ENCODE measurements around the gene FLNC. TPM values are rescaled to one million over a fixed set of nuclear protein-coding genes. Genes with fewer than 3 reads are reported as not detected.

FLNC gene
- total RNA-seq, 1 donor from 2014 or later = 131 TPM

- no peak for DNase-seq (ENCODE audit: extremely low read depth, low read depth, low spot score)
Observed at GRCh38 chr7:128875523-128875948, 45.3 kb downstream of the FLNC start.

- DNase-seq (ENCODE audit: extremely low read depth, low read depth, low spot score) = no peak
Observed at GRCh38 chr7:128876127-128876526, 45.9 kb downstream of the FLNC start.

- DNase-seq (ENCODE audit: extremely low read depth, low read depth, low spot score) = no peak
Observed at GRCh38 chr7:128876586-128876977, 46.4 kb downstream of the FLNC start.

- DNase-seq (ENCODE audit: extremely low read depth, low read depth, low spot score) = no peak
Observed at GRCh38 chr7:128876978-128877755, 47.0 kb downstream of the FLNC start.

GRCh38 chr7:128877756-128878120 lies 47.5 kb downstream of the FLNC start:
- DNase-seq (ENCODE audit: extremely low read depth, low read depth, low spot score) = no peak

GRCh38 chr7:128878226-128879105 lies 48.3 kb downstream of the FLNC start:
- no peak for DNase-seq (ENCODE audit: extremely low read depth, low read depth, low spot score)

- DNase-seq (ENCODE audit: extremely low read depth, low read depth, low spot score) = no peak
Observed at GRCh38 chr7:128879461-128879938, 49.3 kb downstream of the FLNC start.

- no peak for DNase-seq (ENCODE audit: extremely low read depth, low read depth, low spot score)
Observed at GRCh38 chr7:128879939-128880746, 49.9 kb downstream of the FLNC start.

- DNase-seq (ENCODE audit: extremely low read depth, low read depth, low spot score) = no peak
Observed at GRCh38 chr7:128880791-128881457, 50.7 kb downstream of the FLNC start.

- DNase-seq (ENCODE audit: extremely low read depth, low read depth, low spot score) = no peak
Observed at GRCh38 chr7:128881458-128882125, 51.4 kb downstream of the FLNC start.

GRCh38 chr7:128882134-128882533 lies 51.9 kb downstream of the FLNC start:
- no peak for DNase-seq (ENCODE audit: extremely low read depth, low read depth, low spot score)

GRCh38 chr7:128883622-128884448 lies 53.6 kb downstream of the FLNC start:
- DNase-seq (ENCODE audit: extremely low read depth, low read depth, low spot score) = no peak

- no peak for DNase-seq (ENCODE audit: extremely low read depth, low read depth, low spot score)
Observed at GRCh38 chr7:128884561-128885369, 54.6 kb downstream of the FLNC start.

GRCh38 chr7:128885370-128886187 lies 55.4 kb downstream of the FLNC start:
- no peak for DNase-seq (ENCODE audit: extremely low read depth, low read depth, low spot score)

GRCh38 chr7:128886391-128887168 lies 56.4 kb downstream of the FLNC start:
- DNase-seq (ENCODE audit: extremely low read depth, low read depth, low spot score) = no peak
